Erythroblast (primary cell): Measurements from ENCODE around the gene FYN.

Source experiments
- GATA1 ChIP-seq: IDR thresholded peaks from 2 replicates; pipeline ENCODE4 v1.6.1; 2011; ENCODE audit warnings: low read depth, mild to moderate bottlenecking, control low read depth, low read length, moderate library complexity
- POLR2A ChIP-seq: IDR thresholded peaks from 2 replicates; pipeline ENCODE4 v1.6.1; 2011; ENCODE audit warnings: mild to moderate bottlenecking, low read length

DNA sequence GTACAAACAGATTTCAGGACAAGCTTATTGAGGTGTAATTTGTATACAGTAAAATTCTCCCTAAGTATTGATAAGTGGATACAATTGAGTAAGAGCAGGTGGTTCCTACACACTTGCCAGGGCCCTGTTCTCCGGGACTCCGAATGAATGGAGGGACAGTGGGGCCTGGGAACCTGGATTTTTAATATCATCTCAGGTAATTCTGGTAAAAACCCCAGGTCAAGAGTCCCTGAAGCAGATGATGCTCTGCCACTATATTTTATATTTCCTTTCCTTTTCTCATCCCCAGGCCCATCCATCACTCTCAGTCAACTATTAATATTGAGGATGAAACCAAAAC lies 104.9 kb downstream of the FYN start:
- no peak for TF ChIP-seq POLR2A
- no peak for TF ChIP-seq GATA1
